DMS153 treated with DMSO at 0.1 percent for 48 hours (cell line): ENCODE data around the gene PLBD2.

Experiments
- DNase-seq: peaks from one replicate; lab custom pipeline; 2025; ENCODE audit not compliant: unreplicated experiment; lab: John Stamatoyannopoulos, UW

Gene PLBD2

DNA sequence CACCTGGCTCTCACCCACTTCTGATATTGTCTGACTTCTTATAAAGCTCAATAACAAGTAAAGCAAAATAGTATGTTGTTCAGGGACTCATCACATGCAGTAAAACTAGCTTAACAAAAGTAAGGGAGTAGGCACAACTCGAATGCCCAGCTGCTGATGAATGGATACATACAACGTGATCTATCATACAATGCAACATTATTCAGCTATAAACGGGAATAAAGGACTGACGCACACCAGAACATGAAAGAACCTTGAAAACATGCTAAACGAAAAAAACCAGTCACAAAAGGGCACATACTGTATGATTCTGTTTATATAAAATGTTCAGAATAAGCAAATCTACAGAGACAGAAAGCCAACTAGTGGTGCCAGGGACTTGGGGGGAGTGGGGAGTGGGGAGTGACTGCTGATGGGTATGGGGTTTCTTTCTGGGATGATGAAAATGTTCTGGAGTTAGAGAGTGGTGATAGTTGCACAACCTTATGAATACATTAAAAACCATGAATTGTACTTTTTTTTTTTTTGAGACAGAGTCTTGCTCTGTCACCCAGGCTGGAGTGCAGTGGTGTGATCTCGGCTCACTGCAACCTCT lies 11.1 kb downstream of the PLBD2 start:
- no peak for DNase-seq

DNA sequence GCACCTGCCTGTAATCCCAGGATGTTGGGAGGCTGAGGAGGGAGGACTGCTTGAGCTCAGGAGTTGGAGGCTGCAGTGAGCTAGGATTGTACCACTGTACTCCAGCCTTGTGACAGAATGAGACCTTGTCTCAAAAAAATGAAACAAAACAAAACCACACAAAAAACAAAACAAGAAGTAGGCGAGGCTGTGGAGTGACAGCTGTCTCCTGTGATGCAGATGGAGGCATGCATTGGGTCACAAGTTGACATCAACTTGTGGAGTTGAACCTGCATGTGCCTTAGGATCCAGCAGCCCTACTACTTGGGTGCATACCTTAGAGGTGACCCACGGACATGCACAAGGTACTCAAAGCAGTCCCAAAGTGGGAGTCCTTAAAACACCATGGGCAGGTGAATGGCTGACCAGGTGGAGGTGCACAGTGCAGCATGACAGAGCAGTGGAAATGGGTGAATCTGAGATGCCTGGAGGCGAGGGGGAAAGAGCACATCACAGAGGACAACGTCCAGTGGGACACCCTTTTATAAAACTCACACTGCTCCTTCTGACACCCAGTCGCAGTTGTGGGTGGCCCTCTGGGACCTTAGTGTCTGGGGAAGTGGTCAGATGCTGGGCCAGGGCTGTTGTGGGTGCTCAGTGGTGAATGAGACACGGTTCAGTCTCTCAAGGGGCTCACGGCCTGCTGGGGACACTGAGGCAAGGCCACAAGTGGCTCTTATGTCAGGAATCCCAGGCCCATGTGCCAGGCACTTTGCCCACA lies 12.7 kb downstream of the PLBD2 start:
- DNase-seq: no peak

DNA sequence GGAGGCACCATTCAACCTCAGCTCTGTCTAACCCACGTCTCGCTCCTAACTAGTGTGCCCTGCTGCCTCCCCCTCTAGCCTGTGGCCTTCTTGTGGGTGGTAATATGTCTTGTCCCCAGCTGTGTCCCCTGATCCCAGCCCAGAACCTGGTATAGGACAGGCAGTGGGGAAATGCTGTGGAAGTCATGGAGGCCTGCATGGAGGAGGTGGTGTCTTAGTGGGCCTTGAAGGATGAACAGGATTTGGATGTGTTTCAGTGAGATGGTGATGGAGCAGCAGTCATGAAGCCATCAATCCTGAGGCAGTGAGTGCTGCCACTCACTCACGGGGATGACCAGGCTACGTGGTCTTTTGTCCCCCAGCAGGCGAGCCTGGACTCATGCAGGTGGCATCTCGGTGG lies 13.4 kb downstream of the PLBD2 start:
- no peak for DNase-seq

DNA sequence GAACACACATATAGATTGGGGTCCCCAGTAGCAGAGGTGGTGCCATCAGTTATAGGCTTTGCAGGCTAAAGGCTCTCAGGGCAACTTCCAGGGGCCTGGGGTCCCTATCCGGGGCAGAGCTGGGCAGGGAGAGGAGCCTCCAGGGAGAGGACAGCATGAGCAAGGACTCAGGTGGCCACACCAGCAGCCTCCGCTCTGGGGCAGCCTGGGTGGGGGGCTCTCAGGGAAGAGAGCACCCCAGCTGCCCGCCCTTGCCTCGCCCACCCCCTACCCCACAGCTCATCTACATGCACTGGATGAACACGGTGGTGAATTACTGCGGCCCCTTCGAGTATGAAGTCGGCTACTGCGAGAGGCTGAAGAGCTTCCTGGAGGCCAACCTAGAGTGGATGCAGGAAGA lies 14.0 kb downstream of the PLBD2 start:
- no peak for DNase-seq

DNA sequence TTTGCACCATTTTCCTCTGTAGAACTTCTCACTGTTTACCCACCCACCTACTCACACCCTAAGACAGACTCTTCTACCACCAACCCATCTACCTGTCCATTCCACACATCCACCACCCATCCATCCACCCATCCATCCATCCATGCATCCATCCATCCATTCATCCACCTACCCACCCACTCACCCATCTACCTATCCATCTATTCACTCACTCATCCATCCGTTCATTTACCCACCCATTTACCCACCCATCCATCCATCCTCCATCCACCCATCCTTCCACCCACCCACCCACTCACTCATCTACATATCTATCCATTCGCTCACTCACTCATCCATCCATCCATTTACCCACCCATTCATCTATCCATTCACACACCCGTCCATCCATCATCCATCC lies 15.1 kb downstream of the PLBD2 start:
- DNase-seq: no peak

DNA sequence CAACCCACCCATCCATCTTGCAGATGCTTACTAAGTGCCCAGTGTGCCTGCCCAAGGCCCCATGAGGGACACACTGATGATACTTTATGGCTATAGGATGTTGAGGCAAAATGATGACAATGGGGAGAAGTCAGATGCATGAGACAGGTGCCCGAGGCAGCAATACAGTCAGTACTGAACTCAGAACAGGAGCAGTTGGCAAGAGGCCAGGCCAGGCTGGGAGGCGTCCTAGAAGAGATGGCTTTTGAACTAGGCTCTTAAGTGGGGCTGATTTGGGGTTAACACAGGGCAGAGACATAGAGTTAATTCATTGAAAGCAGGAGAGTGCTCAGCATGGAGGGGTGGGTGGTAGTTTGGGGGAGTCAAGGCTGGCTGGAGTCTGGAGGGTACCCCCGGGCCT lies 15.6 kb downstream of the PLBD2 start:
- DNase-seq: no peak

DNA sequence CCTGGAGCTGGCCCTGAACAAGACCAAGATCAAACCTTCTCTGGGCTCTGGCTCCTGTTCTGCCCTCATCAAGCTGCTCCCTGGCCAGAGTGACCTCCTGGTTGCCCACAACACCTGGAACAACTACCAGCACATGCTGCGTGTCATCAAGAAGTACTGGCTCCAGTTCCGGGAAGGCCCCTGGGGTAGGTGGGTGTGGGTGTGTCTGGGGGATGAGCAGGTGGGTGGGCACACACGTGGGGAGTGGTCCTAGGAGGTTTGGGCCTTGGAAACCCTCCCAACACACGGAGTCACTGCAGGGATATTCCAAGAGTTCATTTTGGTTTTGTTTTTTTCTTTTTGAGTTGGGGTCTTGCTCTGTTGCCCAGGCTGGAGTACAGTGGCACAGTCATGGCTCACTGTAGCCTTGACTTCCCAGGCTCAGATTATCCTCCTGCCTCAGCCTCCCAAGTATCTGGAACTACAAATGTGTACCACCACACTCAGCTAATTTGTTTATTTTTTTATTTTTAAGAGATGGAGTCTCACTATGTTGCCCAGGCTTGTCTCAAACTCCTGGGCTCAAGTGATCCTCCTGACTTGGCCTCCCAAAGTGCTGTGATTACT lies 16.5 kb downstream of the PLBD2 start:
- DNase-seq: no peak

DNA sequence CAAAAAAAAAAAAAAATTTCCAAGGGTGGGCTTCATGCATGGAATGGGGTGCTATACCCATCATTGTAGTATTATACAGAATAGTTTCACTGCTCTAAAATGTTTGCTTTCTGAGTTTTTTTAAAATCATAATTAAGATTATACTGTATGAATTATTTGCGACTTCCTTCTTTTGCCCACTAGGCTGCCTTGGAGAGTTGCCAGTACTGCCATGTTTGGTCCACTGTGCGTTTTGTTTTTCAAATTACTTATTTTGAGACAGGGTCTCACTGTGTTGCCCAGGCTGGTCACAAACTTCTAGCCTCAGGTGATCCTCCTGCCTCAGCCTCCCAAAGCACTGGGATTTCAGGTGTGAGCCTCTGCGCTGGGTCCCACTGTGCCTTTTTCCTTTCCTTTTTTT lies 19.9 kb downstream of the PLBD2 start:
- no peak for DNase-seq

DNA sequence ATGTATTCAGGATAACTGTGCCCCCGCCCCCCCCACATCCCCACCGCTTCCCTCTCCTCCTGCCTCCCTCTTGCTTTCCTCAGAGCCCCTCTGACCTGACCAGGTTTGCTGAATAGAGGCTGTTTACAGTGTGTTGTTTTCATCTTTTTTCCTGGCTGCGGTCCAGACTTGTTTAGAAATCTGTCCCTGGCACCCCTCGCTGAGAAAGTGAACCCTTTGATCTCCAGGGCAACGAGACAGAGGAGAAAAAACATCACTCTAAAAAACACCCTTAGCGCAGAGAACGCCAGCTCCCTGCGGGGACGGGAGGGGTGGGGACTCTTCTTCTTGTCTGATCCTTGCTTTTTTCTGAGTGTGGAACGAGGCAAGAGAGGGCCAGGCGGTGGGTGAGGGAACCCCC lies 22.8 kb downstream of the PLBD2 start:
- no peak for DNase-seq

DNA sequence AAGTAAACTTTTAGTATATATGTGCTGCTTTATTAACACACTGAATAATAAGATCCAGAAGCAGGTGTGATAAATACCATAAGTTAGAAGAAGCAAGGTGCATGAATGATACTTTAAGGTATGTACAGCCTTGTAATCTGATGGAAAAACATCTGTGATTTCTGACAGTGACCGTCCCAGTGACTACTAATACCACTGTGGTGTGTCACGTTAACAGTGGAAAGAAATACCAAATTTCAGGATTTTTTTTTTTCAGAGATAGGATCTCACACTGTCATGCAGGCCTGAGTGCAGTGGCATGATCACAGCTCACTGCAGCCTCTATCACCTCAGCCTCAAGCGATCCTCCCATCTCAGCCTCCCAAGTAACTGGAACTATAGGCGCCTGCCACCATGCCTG lies 23.8 kb downstream of the PLBD2 start:
- DNase-seq: no peak

DNA sequence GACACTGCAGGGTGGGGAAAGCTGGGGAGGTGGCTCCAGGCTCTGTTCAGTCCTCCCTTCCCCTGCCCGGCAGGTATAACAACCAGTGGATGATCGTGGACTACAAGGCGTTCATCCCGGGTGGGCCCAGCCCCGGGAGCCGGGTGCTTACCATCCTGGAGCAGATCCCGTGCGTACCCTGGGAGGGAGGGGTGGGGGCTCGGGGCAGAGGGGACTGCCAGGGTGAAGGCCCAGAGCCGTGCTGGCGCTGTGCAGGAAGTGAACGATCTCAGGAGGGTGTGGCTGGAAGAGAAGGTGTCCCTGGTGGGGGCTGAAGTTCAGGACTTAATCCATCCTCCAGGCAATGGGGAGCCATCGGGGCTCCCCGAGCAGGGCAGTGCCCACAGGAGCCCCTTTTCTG lies 26.4 kb downstream of the PLBD2 start:
- no peak for DNase-seq

DNA sequence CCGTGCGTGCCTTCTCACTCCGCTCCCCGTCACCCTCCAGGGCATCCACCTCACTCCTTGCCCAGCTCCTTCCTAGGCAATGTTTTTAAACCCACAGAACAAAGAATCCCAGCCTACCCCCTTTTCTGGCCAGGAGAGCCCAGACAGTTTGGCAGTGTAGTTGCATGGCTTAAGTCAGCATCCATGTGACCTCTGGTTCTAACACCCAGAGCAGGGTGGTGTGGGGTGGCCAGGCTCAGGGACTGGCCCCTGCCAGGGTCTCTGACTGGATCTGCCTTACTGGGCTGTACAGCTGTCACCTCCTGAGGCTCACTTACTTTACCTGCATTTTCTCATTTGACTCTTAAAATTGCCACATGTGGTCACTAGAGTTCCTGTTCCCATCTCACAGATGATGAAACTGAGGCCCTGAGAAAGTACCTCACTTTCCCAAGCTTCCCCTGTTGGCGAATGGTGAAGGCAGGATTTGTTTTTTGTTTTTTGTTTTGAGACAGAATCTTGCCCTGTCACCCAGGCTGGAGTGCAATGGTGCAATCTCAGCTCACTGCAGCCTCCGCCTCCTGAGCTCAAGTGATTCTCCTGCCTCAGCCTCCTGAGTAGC lies 27.0 kb downstream of the PLBD2 start:
- no peak for DNase-seq

DNA sequence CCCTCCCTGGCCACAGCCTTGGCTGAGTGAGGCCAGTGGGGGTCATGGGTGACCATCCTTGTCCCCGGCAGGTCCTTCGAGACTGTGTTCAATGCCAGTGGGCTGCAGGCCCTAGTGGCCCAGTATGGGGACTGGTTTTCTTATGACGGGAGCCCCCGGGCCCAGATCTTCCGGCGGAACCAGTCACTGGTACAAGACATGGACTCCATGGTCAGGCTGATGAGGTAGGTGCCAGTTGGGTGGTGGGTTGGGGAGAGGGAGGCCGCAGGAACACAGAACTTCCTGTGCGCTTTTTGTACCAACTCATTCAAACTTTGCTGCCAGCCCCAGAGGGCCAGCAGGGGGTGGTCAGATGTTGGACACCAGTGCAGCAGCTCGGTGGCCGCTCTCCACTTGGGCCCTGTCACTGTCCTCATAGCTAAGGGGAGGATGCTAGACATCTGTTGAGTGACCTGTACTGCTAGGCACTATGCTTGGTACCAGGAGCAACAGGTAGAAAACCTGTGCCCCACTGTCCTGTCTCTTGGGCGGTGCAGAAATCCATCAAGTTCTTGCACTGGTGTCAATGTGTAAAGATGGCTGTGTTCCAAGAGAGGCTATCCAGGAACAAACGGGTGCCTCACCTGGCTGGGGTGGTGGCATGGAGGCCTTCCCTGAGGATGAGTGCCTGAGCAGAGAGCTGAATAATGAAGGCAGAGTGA lies 28.6 kb downstream of the PLBD2 start:
- DNase-seq: no peak

DNA sequence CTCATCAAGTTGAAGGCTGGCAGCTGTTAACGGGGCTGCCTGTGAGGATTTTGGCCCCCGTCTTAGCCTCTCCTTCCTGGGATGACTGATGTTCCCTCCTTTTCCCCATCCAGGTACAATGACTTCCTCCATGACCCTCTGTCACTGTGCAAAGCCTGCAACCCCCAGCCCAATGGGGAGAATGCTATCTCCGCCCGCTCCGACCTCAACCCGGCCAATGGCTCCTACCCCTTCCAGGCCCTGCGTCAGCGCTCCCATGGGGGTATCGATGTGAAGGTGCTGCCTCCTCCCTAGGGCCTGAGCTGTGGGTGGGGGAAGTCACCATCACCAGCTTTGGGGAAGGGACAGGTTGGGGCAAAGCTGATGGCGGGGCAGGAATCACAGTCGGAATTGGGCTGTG lies 29.2 kb downstream of the PLBD2 start:
- DNase-seq: no peak

DNA sequence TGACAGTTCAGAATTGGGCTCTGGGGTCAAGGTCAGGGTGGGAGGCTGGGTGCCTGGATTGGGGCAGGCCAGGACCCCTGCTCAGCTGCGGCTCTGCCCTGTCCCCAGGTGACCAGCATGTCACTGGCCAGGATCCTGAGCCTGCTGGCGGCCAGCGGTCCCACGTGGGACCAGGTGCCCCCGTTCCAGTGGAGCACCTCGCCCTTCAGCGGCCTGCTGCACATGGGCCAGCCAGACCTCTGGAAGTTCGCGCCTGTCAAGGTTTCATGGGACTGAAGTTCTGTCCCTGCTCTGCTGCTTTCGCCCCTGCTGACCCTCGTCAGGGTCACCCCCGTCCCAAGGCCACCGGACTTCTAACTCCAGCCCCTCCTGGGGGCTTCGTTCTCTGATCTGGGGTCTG lies 30.0 kb downstream of the PLBD2 start:
- no peak for DNase-seq

DNA sequence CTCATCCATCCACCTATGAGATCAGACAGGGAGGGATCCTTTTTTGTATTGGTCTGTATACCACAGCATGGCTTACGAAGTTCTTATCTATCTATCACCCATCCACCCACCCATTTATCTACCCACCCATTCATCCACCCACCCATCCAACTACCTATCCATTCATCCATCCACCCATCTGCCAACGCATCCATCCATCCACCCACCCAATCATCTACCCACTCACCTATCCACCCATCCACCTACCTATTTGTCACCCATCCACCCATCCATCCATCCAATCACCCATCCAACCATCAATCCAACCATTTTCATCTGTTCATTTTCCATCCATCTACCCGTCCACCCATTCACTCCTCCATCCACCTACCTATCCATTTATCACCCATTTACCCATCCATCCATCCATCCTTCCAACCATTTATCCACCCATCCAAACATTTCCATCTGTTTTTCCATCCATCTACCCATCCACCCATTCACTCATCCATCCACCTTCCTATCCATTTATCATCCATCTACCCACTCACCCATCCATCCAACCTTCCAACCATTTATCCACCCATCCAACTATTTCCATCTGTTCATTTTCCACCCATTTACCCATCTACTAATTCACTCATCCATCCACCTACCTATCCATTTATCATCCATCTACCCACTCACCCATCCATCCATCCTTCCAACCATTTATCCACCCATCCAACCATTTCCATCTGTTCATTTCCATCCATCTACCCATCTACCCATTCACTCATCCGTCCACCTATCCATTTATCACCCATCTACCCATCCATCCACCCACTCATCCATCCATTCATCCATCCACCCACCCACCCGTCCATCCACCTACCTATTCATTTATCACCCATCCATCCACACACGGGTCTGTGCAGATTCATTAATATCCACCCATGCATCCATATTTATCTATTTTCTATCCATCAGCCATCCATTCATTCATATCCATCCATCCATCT lies 32.0 kb downstream of the PLBD2 start:
- DNase-seq: no peak

DNA sequence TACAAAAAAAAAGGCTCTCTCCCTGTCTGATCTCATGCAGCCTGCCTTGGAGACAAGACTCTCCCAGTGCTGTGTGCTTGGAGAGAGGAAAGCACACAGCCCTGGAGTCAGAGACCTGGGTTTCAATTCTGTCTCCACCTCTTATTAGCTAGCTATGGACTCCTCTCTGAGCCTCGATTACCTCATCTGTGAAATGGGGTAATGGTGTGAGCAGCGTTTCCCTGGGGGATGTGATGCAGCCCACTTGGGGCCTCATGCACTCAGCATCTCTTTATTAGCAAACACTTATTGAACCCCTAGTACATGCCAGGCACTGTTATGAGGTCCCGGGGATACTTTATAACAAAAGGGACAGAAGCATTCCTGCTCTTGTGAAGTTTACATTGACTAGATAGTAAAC lies 32.8 kb downstream of the PLBD2 start:
- no peak for DNase-seq

DNA sequence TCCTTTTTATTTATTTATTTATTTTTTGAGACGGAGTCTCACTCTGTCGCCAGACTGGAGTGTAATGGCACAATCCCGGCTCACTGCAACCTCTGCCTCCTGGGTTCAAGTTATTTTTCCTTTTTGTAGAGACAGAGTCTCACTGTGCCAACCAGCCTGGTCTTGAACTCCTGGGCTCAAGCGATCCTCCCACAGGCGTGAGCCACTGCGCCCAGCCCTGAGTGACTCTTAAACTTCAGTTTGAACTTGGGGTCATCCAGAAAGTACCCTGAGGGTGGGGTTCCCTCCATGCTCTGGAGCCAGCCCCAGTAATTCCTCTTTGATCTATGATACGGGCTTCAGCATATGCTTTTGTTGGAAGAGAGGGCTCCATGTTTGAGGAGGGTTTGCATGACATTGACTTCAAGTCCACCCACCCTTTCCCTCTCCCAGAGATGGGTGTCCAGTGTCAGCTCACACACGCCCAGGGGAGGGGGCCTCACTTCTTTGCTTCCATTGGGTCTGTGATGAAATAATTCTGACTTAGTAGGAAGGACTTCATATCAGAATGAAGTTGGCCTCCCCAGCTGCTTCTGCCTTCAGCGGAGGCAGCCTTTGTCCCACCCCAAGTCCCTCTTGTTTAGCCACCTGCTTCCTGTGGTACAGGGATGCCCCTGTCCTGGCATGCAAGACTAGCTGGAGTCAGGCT lies 33.4 kb downstream of the PLBD2 start:
- no peak for DNase-seq

DNA sequence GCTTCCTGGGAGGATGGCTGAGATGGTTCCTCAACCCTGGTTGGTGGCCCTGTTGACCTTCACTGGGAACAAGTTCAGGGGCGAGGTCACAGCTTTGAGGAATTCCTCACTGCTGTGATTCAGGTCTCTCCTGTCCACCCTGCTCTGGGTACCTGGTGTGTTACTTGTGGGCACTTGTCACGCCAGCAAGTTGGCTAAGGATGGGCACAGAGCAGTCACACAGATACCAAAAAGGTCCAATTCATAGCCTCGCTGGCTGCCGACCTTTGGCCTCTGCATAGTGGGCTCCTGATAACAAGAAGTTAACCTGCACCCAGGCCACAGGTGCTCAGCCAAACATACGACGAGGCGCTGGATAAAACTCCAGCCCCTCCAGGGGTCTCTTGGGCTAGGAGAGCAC lies 34.1 kb downstream of the PLBD2 start:
- no peak for DNase-seq

DNA sequence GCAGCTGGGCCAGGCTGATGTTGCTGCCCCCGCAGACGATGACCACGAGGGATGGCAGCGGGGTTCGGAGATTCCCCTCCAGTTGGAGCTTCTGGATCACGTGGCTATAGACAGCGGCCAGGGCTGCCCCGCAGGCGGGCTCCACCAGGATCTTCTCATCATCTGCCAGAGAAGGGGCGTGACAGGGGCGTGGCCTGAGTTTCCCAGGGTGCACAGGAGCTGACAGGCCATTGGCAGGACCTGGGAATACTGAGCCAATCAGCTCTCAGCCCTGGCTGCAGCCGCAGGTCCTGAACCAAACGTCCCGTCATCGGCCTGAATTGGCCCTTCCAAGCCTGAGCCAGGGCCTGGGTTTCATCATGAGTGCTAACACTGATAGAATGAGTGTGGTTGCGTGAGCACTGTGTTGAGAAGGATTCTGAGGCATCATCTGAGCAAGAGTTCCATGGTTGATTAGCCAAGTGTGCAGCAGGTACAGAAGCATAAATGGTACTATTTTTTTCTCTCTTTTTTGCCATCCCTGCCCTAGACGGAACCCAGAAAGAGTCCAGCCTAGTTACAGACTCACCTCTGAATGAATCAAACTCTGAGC lies 34.7 kb downstream of the PLBD2 start:
- DNase-seq: no peak
